Nephron (organoid): ENCODE results near the gene IFT88.
A peak's percentile ranks its signal among the peaks of the same experiment; 100 is the strongest.

Source experiments
- H3K27ac Mint-ChIP-seq, 3 experiments: 2 replicates each; pipeline ENCODE4 v1.8.0; 2020; ENCODE audit warnings: mixed read lengths in 3 of 3, mild to moderate bottlenecking in 2 of 3, moderate library complexity in 1 of 3
- H3K27me3 Mint-ChIP-seq: 2 replicates; pipeline ENCODE4 v1.8.0; 2021; ENCODE audit warnings: low read depth, mild to moderate bottlenecking, moderate library complexity, mixed read lengths
- H3K36me3 Mint-ChIP-seq: 2 replicates; pipeline ENCODE4 v1.8.0; 2020; ENCODE audit warnings: low read depth, mixed read lengths
- H3K4me1 Mint-ChIP-seq: 2 replicates; pipeline ENCODE4 v1.8.0; 2020; ENCODE audit warnings: mixed read lengths
- H3K4me3 Mint-ChIP-seq, 3 experiments: 2 replicates each; pipeline ENCODE4 v1.8.0; 2020; ENCODE audit warnings: mild to moderate bottlenecking in 3 of 3, mixed read lengths in 3 of 3, moderate library complexity in 2 of 3
- H3K9me3 Mint-ChIP-seq: 2 replicates; pipeline ENCODE4 v1.8.0; 2020; ENCODE audit warnings: mixed read lengths
- TF ChIP-seq, protein P1 (sequence below), 3 experiments: fragments of 200-600 bp; sonication (generic); IDR thresholded peaks; one replicate each; pipeline ENCODE4 v1.5.0; 2021; ENCODE audit warnings: antibody characterized with exemption in 3 of 3; ENCODE audit not compliant: unreplicated experiment in 3 of 3

Gene IFT88

DNA sequence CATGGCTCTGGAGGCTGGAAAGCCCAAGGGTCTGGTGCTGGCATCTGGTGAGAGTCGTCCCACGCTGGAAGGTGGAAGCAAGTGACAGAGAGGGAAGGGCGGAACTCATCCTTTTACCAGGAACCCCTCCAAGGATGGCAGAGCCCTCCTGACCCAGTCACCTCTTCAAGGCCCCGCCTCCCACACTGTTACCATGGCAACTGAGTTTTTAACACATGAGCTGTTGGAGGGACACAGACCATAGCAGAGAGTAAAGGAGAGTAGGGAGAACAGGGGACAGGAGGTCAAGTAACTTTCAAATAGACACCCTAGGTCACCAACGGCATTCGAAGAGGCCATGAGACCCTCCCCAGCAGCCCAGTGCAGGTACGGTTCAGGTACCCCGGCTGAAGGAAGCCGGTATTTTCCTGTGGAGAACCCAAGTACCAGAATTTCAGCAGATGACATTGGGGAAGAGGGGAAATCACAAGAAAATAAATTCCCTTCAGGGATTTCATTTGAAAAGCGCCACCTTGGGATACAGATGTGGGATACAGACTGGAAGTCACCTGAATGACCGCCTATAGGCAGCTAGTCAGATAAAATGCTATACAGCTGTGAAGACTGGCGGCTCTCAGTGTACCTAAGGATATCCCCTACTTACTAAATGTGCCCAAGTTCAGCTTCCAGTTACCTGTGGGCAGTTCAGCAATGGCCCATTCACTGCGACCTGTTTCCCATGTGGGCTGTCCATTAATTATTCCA, 144.5 kb downstream of the IFT88 start:
- Mint-ChIP-seq H3K27ac (no peak overlapping the region), H3K4me1 (peaks cover 39% of the 10 kb centered on the region)
- TF ChIP-seq, protein P1, sequence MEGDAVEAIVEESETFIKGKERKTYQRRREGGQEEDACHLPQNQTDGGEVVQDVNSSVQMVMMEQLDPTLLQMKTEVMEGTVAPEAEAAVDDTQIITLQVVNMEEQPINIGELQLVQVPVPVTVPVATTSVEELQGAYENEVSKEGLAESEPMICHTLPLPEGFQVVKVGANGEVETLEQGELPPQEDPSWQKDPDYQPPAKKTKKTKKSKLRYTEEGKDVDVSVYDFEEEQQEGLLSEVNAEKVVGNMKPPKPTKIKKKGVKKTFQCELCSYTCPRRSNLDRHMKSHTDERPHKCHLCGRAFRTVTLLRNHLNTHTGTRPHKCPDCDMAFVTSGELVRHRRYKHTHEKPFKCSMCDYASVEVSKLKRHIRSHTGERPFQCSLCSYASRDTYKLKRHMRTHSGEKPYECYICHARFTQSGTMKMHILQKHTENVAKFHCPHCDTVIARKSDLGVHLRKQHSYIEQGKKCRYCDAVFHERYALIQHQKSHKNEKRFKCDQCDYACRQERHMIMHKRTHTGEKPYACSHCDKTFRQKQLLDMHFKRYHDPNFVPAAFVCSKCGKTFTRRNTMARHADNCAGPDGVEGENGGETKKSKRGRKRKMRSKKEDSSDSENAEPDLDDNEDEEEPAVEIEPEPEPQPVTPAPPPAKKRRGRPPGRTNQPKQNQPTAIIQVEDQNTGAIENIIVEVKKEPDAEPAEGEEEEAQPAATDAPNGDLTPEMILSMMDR (IDR thresholded peaks at IDR 0.05; ENCODE audit: unreplicated experiment in 3 of 3) = no peak

DNA sequence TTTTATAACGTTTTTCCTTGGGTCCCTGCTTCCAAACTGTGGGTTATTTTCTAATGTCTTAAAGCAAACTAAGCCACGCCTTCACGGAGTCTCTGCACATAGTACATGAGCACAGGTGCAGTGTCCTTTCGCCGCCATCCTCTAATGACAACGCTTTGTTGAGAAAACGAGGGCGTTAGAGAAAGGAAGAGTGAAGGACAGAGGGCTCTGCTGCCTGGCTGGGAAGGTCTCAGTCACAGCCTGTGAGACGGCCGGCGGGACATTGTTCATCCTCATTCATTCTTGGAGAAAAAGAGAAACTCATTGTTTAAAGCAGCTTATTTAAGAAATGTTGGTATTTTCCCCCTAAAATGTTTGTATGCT, 146.0 kb downstream of the IFT88 start:
- H3K9me3 Mint-ChIP-seq = no peaks in the 10 kb centered on the region
- peak overlapping the region in 2 of 3 experiments; percentile 2 to 82 for H3K27ac Mint-ChIP-seq
- peak overlapping the region; percentile 30 to 72 (median 37) for H3K4me3 Mint-ChIP-seq
- peaks cover 6% of the 10 kb centered on the region for H3K27me3 Mint-ChIP-seq
- peaks cover 49% of the 10 kb centered on the region for H3K4me1 Mint-ChIP-seq
- TF ChIP-seq, protein P1 (IDR thresholded peaks at IDR 0.05; ENCODE audit: unreplicated experiment in 3 of 3) = no peak
- H3K36me3 Mint-ChIP-seq = no peaks in the 10 kb centered on the region

More for the DNA sequence above, 144.5 kb downstream of the IFT88 start:
- no peaks in the 10 kb centered on the region for H3K9me3 Mint-ChIP-seq
- H3K36me3 Mint-ChIP-seq = no peaks in the 10 kb centered on the region
- no peaks in the 10 kb centered on the region for H3K27me3 Mint-ChIP-seq
- no peak overlapping the region for H3K4me3 Mint-ChIP-seq

DNA sequence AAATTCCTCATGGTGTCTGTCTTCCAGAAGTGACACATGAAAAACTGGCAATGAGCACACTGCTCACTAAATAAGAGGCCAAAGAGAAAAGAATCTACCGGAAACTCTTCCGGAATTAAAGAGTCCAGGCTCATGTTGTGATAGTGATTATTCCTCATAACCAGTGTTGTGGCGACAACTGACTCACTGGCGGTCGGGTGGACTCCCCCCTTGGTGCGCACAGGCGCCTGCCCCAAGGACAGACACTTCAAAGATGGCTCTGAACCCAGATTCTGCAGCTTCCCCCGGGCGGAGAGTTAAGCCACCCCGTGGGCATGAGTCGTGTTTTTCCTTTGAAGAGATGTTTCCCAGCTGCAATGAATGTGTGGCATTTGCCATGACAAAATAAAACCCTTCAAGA, 146.8 kb downstream of the IFT88 start:
- TF ChIP-seq, protein P1 (IDR thresholded peaks at IDR 0.05; ENCODE audit: unreplicated experiment in 3 of 3) = no peak
- Mint-ChIP-seq H3K4me1 (peaks cover 49% of the 10 kb centered on the region), H3K27me3 (peaks cover 6% of the 10 kb centered on the region), H3K27ac (peak overlapping the region in 2 of 3 experiments; percentile 17 to 82), H3K4me3 (peak overlapping the region in 1 of 3 experiments; percentile 6), H3K36me3 (no peaks in the 10 kb centered on the region), H3K9me3 (no peaks in the 10 kb centered on the region)

DNA sequence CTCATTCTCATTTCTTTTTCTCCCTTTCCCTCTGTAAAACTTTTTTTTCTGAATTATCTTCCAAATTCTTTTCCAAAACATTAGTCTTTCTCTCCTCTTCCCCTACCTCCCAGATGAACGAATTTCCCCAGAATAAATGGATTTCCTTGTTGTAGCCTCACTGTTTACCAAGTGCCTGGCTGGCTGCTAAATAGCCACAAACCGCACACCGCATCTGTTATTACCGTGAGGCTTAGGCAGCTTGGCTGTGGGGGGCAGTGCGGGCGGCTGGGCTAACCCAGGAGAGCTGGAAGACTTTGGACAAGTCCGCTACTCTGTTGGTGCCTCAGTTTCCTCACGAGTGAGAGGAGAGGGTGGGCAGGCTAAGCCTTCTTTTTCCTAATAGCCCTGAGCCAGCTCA, 147.2 kb downstream of the IFT88 start:
- TF ChIP-seq, protein P1 (IDR thresholded peaks at IDR 0.05; ENCODE audit: unreplicated experiment in 3 of 3) = no peak
- Mint-ChIP-seq H3K27me3 (peaks cover 6% of the 10 kb centered on the region), H3K4me3 (peak overlapping the region in 1 of 3 experiments; percentile 32), H3K27ac (peak overlapping the region in 2 of 3 experiments; percentile 17 to 82), H3K4me1 (peaks cover 49% of the 10 kb centered on the region), H3K9me3 (no peaks in the 10 kb centered on the region), H3K36me3 (no peaks in the 10 kb centered on the region)

DNA sequence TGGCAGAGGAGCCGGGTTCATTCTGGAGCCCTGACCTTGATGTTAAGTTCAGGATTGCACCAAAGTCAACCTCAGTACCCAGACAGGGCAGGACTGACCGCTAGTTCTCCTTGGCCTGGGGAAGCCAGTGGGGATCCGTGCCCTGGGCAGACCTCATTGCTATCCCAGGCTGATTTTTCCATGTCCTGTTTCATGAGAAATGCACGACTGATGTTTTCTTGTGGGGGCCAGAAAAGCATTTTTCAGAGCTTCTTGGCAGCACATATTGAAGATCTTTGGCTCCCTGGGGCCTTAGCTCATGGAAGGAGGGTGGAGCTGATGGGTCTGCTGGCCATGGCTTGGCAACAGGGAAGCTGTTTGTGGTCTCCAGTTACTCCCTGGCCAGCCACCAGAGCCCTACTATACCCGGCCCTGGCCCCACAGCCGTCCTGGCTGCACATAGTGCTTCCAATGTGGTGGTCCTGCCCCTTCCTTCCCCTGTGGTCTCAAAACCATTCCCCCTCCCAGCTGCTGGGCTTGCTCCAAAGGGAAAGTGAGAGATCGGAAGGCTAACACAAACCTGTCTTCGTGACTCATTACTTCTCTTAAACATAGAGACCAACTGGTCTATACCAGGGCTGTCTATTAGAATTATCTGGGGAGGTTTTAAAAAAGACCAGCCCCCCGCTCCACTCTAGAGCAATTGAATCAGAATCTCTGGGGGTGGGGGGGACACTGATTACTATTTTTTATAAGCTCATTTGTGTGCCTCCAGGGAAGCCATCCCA, 147.8 kb downstream of the IFT88 start:
- H3K4me3 Mint-ChIP-seq = peak overlapping the region in 2 of 3 experiments; percentile 7 to 37
- peaks cover 49% of the 10 kb centered on the region for H3K4me1 Mint-ChIP-seq

More for the DNA sequence above, 147.8 kb downstream of the IFT88 start:
- Mint-ChIP-seq H3K27me3 (peaks cover 6% of the 10 kb centered on the region), H3K36me3 (no peaks in the 10 kb centered on the region), H3K27ac (peak overlapping the region in 2 of 3 experiments; percentile 82), H3K9me3 (no peaks in the 10 kb centered on the region)
- TF ChIP-seq, protein P1 (IDR thresholded peaks at IDR 0.05; ENCODE audit: unreplicated experiment in 3 of 3) = no peak
